HepG2 (cell line): Measurements from ENCODE around the gene MAPK8. TPM values are rescaled to one million over a fixed set of nuclear protein-coding genes. Genes with fewer than 3 reads are reported as not detected.

Experiments
- ATAC-seq: fragments of 200-7000 bp; cut with Tn5 transposase; 3 replicates; pipeline ENCODE4 v1.9.1; 2020; ENCODE audit warnings: mild to moderate bottlenecking, moderate library complexity
- BruUV-seq: library from RNA; stranded (reverse); fragments of 400-500 nt; replicated peaks from 2 replicates; lab custom pipeline; 2021; lab: Mats Ljungman, UMichigan
- CTCF ChIA-PET: fragments of 300-600 bp; formaldehyde crosslinking; extraction: SDS; loops from one replicate; lab custom pipeline; 2021; ENCODE audit warnings: low total read pairs, inconsistent platforms, low intra/inter-chr PET ratio; lab: Yijun Ruan, JAX
- POLR2A ChIA-PET: fragments of 350-600 bp; sonication (Branson Sonifier 250); formaldehyde crosslinking; loops from one replicate; lab custom pipeline; 2020; ENCODE audit warnings: antibody characterized with exemption, inconsistent platforms; lab: Yijun Ruan, JAX
- DNase-seq: peaks from one replicate; pipeline ENCODE4 v3.0.0-alpha.2; 2015; ENCODE audit warnings: low spot score
- FAIRE-seq: peaks from 3 replicates; lab custom pipeline; 2011; peaks lifted over from hg19 to GRCh38; lab: Jason Lieb, UNC
- H2AFZ ChIP-seq: one replicate; pipeline ENCODE4 v1.6.1; 2011; ENCODE audit warnings: low read length, inconsistent platforms
- H3K27ac ChIP-seq: fragments of 300-600 bp; 3 replicates; pipeline ENCODE4 v1.8.0; 2011; ENCODE audit warnings: mixed run types, mild to moderate bottlenecking, mixed read lengths, low read length, inconsistent platforms; ENCODE audit not compliant: insufficient read depth; ENCODE audit errors: extremely low read length
- H3K27me3 ChIP-seq, 2 experiments: fragments of 200-600 bp in 1 of 2; 2 replicates in 1 of 2; 3 replicates in 1 of 2; pipeline versions ENCODE4 v1.6.0 to v1.8.0; 2011; ENCODE audit warnings: low read length in 2 of 2, mild to moderate bottlenecking in 2 of 2, moderate library complexity in 2 of 2, inconsistent platforms in 1 of 2; ENCODE audit not compliant: insufficient read depth in 2 of 2, control insufficient read depth in 1 of 2
- H3K36me3 ChIP-seq, 2 experiments: fragments of 200-600 bp in 1 of 2; replicated peaks in 1 of 2; 2 replicates in 1 of 2; 3 replicates in 1 of 2; pipeline versions ENCODE4 v1.5.1 to v1.8.0; 2011; ENCODE audit warnings: low read length in 2 of 2, inconsistent platforms in 1 of 2; ENCODE audit not compliant: insufficient read depth in 2 of 2, control insufficient read depth in 1 of 2
- H3K4me1 ChIP-seq: 2 replicates; pipeline ENCODE4 v1.5.1; 2012; ENCODE audit warnings: low read length, inconsistent platforms; ENCODE audit not compliant: insufficient read depth
- H3K4me2 ChIP-seq: 2 replicates; pipeline ENCODE4 v1.6.0; 2011; ENCODE audit warnings: low read depth, low read length, inconsistent platforms
- H3K4me3 ChIP-seq, 3 experiments: fragments of 200-600 bp in 1 of 3; sonication (generic), shearing (Covaris generic) in 1 of 3; replicated peaks in 1 of 3; 2 replicates each; pipeline ENCODE4 v1.5.1; 2011 to 2016; ENCODE audit warnings: low read length in 3 of 3, inconsistent platforms in 2 of 3, low read depth in 2 of 3, mild to moderate bottlenecking in 2 of 3, control low read depth in 1 of 3, mixed read lengths in 1 of 3; ENCODE audit not compliant: insufficient read depth in 1 of 3
- H3K79me2 ChIP-seq: one replicate; pipeline ENCODE4 v1.6.1; 2011; ENCODE audit warnings: low read length, inconsistent platforms; ENCODE audit not compliant: insufficient read depth
- H3K9ac ChIP-seq: 2 replicates; pipeline ENCODE4 v1.6.0; 2011; ENCODE audit warnings: mild to moderate bottlenecking, low read depth, low read length, inconsistent platforms; ENCODE audit not compliant: insufficient read depth
- H3K9me3 ChIP-seq: 2 replicates; pipeline ENCODE4 v1.5.1; 2012; ENCODE audit warnings: mild to moderate bottlenecking, low read length
- H4K20me1 ChIP-seq: 2 replicates; pipeline ENCODE4 v1.6.0; 2011; ENCODE audit warnings: inconsistent platforms, mild to moderate bottlenecking, low read length, moderate library complexity; ENCODE audit not compliant: insufficient read depth
- KLF13 ChIP-seq: sonication (generic); formaldehyde crosslinking; IDR thresholded peaks from 2 replicates; pipeline ENCODE4 v1.4.0; 2020; ENCODE audit warnings: mild to moderate bottlenecking, missing genetic modification reagents
- PITX1 ChIP-seq: sonication (generic); formaldehyde crosslinking; IDR thresholded peaks from 2 replicates; pipeline ENCODE4 v1.5.1; 2020; ENCODE audit warnings: mild to moderate bottlenecking, missing genetic modification reagents
- PRDM15 ChIP-seq: sonication (generic); formaldehyde crosslinking; IDR thresholded peaks from 2 replicates; pipeline ENCODE4 v1.4.0; 2020; ENCODE audit warnings: missing genetic modification reagents
- TAF15 ChIP-seq: fragments of 200-400 bp; formaldehyde crosslinking; IDR thresholded peaks from one replicate; pipeline ENCODE4 v1.6.1; 2018; ENCODE audit warnings: mild to moderate bottlenecking, low read depth, low read length; ENCODE audit not compliant: poor library complexity, severe bottlenecking
- ZNF260 ChIP-seq: sonication (generic); formaldehyde crosslinking; IDR thresholded peaks from 2 replicates; pipeline ENCODE4 v1.4.0; 2020; ENCODE audit warnings: missing genetic modification reagents, low read depth, mild to moderate bottlenecking, borderline replicate concordance
- ZNF501 ChIP-seq: sonication (generic); formaldehyde crosslinking; IDR thresholded peaks from 2 replicates; pipeline ENCODE4 v1.5.1; 2020; ENCODE audit warnings: mild to moderate bottlenecking, moderate library complexity, missing genetic modification reagents
- ZNF556 ChIP-seq: sonication (generic); formaldehyde crosslinking; IDR thresholded peaks from 2 replicates; pipeline ENCODE4 v1.4.0; 2020; ENCODE audit warnings: mild to moderate bottlenecking, missing genetic modification reagents, borderline replicate concordance
- ZNF781 ChIP-seq: sonication (generic); formaldehyde crosslinking; IDR thresholded peaks from 2 replicates; pipeline ENCODE4 v1.5.1; 2020; ENCODE audit warnings: borderline replicate concordance, mild to moderate bottlenecking, missing genetic modification reagents; ENCODE audit errors: not compliant biosample characterization
- ZSCAN21 ChIP-seq: sonication (generic); formaldehyde crosslinking; IDR thresholded peaks from 2 replicates; pipeline ENCODE4 v1.8.0; 2022; ENCODE audit warnings: mild to moderate bottlenecking, missing genetic modification reagents, moderate library complexity, borderline replicate concordance
- WGBS: methylation state at CpG from one replicate; pipeline ENCODE4 v1.1.6; 2017; ENCODE audit warnings: low lambda C conversion rate; 5-methylcytosine and 5-hydroxymethylcytosine counted together
- in situ Hi-C: cut with HindIII; loops from 2 replicates; pipeline ENCODE4 v1.10.0; 2017; ENCODE audit warnings: low pct_unique_long_range_greater_than_20kb; ENCODE audit not compliant: extremely low pct_ligation_motif_present
- intact Hi-C: fragments of 100-400 bp; cut with micrococcal nuclease; formaldehyde crosslinking; loops from one replicate; pipeline ENCODE4 v1.10.0; 2022; ENCODE audit not compliant: unreplicated experiment
- polyA plus RNA-seq, 8 experiments: library from polyadenylated mRNA; depleted of rRNA in 3 of 8; stranded (reverse) in 7 of 8; unstranded in 1 of 8; fragments of >200 nt; fragmentation: Illumina TruSeq in 4 of 8; extraction: Trizol in 4 of 8; gene quantifications; 2 replicates each; pipeline versions ENCODE4 v1.2.1 to v1.2.3, GENCODE V29; 2011 to 2016; ENCODE audit warnings: low read depth in 4 of 8, missing spikeins in 1 of 8, mixed read lengths in 1 of 8; ENCODE audit not compliant: insufficient read depth in 1 of 8
- total RNA-seq, 5 experiments: library from RNA; depleted of rRNA; stranded (reverse); fragments of >200 nt; fragmentation: Illumina TruSeq; extraction: Trizol; gene quantifications; 2 replicates each; pipeline ENCODE4 v1.2.3, GENCODE V29; 2016; ENCODE audit warnings: low read depth in 1 of 5

Gene MAPK8
- total and polyA plus RNA-seq, 2 of the 13 experiments (the other 11 are each of a cell fraction or from before 2014, with no cell fraction given), result 41.6 to 47.3 TPM

GRCh38 chr10:48369501-48369900 lies 63.0 kb downstream of the MAPK8 start:
- Histone ChIP-seq H3K9ac (no peak overlapping the region), H3K27ac (no peak overlapping the region), H3K79me2 (no peaks in the 10 kb centered on the region), H4K20me1 (no peaks in the 10 kb centered on the region), H3K4me1 (peaks cover 12% of the 10 kb centered on the region), H3K27me3 (no peaks in the 10 kb centered on the region), H2AFZ (no peak overlapping the region)
- DNase-seq (no peak), ATAC-seq (no peak)
- no TSS peak for BruUV-seq
- CTCF ChIA-PET, result no interaction called here
- POLR2A ChIA-PET, result no interaction called here
- intact Hi-C loops, result loop anchor here (10.0 kb wide), 1 partner anchor 45 kb away; no protein-coding TSS in a partner anchor
- in situ Hi-C loops, result loop anchor here (25.0 kb wide), 1 partner anchor 293 kb away; no protein-coding TSS in a partner anchor
- TF ChIP-seq TAF15 (no peak), KLF13 (no peak)
- TF ChIP-seq, all 625 proteins: peak for 0
- FAIRE-seq, result no peak
- Histone ChIP-seq H3K4me3 (no peak overlapping the region), H3K36me3 (no peaks in the 10 kb centered on the region), H3K9me3 (no peaks in the 10 kb centered on the region), H3K4me2 (no peak overlapping the region)

GRCh38 chr10:48377751-48378530 lies 71.5 kb downstream of the MAPK8 start:
- Histone ChIP-seq H3K36me3 (no peaks in the 10 kb centered on the region), H4K20me1 (no peaks in the 10 kb centered on the region), H3K9ac (no peak overlapping the region), H2AFZ (no peak overlapping the region), H3K4me3 (no peak overlapping the region), H3K79me2 (no peaks in the 10 kb centered on the region), H3K9me3 (peaks cover 4% of the 10 kb centered on the region; the same call in 1 of the 2 replicates), H3K27ac (no peak overlapping the region), H3K4me2 (no peak overlapping the region), H3K4me1 (no peaks in the 10 kb centered on the region), H3K27me3 (no peaks in the 10 kb centered on the region)
- no TSS peak for BruUV-seq
- 97% methylated on average over 2 of the region's 2 CpGs for WGBS
- DNase-seq (no peak), FAIRE-seq (no peak), ATAC-seq (no peak)
- POLR2A ChIA-PET, result no interaction called here
- in situ Hi-C loops, result no loop called here
- no peak for TF ChIP-seq ZNF781 (CRISPR knock-in tag)
- no peak for TF ChIP-seq ZNF501
- TF ChIP-seq ZSCAN21 (CRISPR knock-in tag), result no peak
- TF ChIP-seq ZNF556 (CRISPR knock-in tag), result no peak
- no peak for TF ChIP-seq ZNF260 (CRISPR knock-in tag)
- TF ChIP-seq PITX1 (CRISPR knock-in tag), result no peak
- TF ChIP-seq PRDM15 (CRISPR knock-in tag), result no peak
- CTCF ChIA-PET, result no interaction called here
- intact Hi-C loops, result no loop called here
